GM18951 (cell line): Measurements from ENCODE around the gene NPPB.

Experiments
- POLR2A ChIP-seq: IDR thresholded peaks from 4 replicates; pipeline ENCODE4 v1.6.1; 2011; ENCODE audit warnings: mild to moderate bottlenecking; ENCODE audit not compliant: insufficient read length, insufficient read depth; ENCODE audit errors: extremely low read depth
- in situ Hi-C: fragments of 300-500 bp; cut with MboI; formaldehyde crosslinking; loops from one replicate; pipeline ENCODE4 v1.12.0; 2022; ENCODE audit warnings: low sequenced_read_pairs, mixed read lengths, inconsistent platforms; ENCODE audit not compliant: unreplicated experiment

NPPB gene

DNA sequence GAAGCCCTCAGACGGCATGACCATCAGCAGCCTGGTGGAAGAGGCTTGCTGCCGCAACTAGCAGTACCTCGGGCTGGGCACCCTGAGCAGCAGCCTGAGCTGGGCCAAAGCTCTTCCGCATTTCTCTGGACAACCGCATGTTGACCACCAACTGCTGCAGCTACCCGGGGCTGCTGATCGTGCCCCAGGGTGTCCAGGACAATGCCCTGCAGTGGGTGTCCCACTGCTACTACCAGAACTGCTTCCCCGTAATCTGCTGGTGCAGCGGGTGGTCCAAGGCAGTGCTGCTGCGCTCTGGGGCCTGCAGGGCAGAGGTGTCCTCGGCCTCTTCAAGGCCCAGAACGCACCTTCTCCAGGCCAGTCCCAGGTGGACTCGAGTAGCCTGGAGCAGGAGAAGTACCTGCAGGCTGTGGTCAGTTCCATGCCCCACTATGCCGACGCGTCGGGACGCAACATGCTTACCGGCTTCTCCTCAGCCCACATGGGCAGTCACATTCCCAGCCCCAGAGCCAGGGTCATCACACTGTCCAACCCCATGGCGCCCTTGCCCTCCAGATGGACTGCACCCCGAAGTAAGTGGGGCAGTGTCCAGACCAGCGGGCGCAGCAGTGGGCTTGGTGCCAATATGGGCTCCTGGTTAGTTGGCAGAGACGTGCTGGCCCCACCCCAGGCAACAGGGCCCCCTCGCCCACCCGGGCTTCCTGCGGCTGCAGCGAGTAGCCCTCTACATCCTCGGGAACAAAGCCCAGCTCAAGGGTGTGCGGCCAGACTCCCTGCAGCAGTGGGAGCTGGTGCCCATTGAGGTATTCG lies 19.5 kb upstream of the NPPB start:
- in situ Hi-C loops: no loop called here
- TF ChIP-seq POLR2A: no peak

DNA sequence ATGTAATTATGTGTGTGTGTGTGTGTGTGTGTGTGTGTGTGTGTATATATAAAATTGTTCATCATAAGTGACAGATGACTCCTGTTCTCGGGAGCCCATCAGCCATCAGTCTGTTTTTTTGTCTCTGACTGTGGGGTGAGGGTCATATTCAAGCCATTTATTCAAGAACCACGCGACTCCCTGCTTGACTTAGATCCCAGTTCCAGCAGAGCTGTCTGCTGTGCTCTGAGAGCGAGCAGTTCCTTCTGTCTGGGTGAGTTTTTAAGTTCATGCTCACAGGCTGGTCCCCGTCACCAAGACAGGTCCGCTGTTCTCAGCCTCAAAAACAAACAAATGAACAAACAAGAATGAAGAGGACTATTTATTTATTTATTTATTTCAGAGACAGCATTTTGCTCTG lies 18.3 kb upstream of the NPPB start:
- no peak for TF ChIP-seq POLR2A
- in situ Hi-C loops: no loop called here

DNA sequence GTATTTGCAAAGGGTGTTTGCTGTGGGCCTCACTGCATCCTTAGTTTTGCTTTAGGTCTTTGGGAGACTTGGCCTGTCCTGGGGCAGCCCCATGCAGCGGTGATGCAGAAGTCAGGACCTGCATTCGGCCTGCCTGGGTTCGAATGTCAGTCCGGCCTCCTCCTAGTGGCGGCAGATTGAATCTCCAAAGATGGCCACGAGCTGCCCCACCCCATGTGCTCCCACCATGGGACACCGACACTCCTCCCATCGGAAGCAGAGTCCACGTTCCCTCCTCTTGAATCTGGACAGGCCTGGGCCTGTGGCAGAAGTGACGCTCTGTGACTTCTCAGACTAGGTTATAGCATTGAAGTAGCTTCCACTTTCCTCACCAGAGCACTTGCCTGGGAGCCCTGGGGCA lies 16.3 kb upstream of the NPPB start:
- no peak for TF ChIP-seq POLR2A
- in situ Hi-C loops: no loop called here

DNA sequence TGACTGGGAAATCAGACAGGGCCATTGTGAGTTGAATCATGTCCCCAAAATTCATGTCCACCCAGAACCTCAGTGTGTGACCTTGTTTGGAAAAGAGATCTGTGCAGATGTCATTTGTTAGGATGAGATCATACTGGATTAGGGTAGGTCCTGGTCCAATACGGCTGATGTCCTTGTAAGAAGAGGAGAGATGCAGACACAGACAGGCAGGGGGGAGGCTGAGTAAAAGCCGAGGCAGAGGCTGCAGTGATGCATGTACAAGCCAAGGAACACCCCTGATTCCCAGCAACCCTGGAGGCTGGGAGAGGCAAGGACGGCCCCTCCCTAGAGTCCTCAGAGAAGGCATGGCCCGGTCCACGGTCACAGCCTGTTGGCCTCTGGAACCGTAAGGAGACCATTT lies 15.9 kb upstream of the NPPB start:
- in situ Hi-C loops: no loop called here
- TF ChIP-seq POLR2A: no peak

DNA sequence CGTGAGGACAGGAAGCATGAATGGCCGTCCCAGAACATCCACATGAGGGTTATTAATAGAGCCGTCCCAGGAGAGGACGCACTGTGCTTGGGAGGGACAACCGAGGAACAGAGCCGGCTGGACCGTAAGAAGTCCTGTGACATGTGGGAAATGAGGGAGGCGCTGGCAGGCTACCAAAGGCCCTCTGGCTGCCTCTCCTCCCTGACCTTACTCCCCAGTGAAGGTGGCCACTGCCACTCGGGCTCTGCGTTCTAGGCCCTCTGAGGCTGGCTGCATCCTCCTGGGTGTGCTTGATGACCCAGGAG lies 15.5 kb upstream of the NPPB start:
- no peak for TF ChIP-seq POLR2A
- in situ Hi-C loops: no loop called here

DNA sequence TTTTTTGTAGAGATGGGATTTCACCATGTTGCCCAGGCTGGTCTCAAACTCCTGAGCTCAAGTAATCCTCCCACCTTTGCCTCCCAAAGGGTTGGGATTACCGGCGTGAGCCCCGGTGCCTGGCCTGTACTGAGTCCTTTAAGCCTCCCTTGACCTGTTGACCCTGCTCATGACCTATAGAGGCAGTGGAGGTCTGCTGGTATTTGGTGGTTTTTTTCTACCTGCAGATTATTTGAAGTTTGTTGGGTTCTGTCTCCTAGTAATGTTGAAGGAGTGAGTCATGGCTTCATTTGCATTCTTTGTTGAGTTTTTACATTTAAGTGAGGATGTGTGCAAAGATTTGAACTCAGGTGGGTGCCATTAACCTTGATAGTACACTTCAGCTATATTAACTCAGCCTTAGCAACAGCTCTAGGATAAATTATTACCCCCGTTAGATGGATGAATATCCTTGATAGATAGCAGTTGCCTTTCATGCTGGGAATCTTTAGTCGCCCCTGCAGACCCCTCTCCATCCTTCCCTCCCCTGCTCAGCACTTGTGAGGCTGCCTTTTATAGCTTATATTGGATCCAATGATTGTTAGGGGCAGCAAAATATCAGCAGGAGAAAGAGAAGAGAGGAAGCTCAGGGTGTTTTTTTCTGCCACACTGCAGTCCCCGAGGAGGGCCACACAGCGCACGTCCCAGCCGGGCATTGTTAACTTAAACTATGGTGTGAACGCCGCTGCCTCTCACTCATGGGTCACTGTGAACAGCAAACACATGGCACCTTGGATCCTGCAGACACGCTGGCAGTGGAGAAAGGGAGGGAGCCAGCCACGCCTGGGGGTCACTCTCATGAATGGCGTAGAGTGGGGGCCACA lies 14.9 kb upstream of the NPPB start:
- in situ Hi-C loops: no loop called here
- no peak for TF ChIP-seq POLR2A

DNA sequence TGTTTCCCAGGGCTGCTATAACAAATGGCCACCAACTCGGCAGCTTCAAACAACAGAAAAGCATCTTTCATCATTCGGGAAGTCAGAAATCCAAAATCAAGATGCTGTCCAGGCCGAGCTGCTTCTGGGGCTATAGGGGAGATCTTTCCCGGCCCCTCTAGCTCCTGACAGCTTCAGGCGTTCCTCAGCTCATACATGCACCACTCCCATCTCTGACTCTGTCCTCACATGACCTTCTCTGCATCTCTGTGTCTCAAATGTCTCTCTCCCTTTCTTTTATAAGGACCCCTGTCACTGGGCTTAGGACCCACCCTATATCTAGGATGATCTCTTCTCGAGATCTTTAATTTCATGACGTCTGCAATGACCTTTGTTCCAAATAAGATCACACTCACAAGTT lies 13.8 kb upstream of the NPPB start:
- in situ Hi-C loops: no loop called here
- no peak for TF ChIP-seq POLR2A

DNA sequence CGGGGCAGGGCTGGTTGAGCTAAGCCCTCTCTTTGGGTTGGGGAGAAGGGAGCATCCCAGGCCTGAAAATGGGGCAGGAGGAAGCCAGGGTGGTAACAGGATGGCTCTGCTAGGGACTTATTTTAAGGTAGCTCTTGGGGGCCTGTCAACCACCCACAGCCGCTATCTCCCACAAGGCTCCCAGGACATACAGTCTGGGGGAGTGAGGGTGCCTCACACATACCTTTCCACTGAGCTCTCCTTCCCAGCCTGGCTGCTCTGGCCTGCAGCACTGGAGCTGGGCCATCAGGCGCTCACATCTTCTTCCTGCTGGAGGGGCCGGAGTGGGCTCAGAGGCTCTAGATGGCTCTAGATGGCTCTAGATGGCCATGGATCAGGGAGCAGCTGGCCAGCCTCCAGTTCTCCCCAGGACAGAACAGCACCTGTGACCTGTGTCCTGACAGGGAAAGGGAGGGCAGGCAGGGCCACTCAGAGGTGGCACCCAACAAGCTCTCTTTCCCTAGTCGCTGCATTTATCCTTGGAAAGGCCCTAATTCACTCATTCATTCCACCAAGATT lies 11.0 kb upstream of the NPPB start:
- no peak for TF ChIP-seq POLR2A
- in situ Hi-C loops: no loop called here

DNA sequence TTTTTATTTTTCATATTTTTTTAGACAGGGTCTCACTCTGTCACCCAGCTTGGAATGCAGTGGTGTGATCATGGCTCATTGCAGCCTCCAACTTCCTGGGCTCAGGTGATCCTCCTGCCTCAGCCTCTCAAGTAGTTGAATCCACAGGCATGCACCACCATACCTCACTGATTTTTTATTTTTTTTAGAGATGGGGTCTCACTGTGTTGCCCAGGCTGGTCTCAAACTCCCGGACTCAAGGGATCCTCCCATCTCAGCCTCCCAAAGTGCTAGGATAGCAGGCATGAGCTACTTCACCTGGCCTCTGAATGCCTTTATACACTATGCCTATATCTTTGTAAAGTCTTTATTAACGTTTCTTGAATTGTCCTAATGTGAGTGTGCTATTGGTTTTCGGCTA lies 10.4 kb upstream of the NPPB start:
- in situ Hi-C loops: no loop called here
- TF ChIP-seq POLR2A: no peak

DNA sequence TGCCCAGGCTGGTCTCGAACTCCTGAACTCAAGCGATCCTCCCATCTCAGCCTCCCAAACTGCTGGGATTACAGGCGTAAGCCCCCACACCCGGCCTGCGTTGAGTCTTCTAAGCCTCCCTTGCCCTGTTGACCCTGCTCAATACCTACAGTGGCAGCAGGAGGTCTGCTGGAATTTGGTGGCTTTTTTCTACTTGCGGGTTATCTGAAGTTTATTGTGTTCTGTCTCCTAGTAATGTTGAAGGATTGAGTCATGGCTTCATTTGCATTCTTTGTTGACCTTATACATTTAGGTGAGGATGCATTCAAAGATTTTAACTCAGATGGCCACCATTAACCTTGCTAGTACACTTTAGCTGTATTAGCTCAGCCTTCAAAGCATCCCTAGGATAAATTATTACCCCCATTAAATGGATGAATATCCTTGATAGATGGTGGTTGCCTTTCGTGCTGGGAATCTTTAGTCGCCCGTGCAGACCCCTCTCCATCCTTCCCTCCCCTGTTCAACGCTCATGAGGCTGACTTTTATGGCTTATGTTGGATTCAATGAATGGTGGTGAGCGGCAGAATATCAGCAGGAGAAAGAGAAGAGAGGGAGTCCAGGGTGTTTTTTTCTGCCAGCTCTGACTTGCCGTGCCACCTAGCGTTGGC lies 9.7 kb upstream of the NPPB start:
- in situ Hi-C loops: no loop called here
- no peak for TF ChIP-seq POLR2A

DNA sequence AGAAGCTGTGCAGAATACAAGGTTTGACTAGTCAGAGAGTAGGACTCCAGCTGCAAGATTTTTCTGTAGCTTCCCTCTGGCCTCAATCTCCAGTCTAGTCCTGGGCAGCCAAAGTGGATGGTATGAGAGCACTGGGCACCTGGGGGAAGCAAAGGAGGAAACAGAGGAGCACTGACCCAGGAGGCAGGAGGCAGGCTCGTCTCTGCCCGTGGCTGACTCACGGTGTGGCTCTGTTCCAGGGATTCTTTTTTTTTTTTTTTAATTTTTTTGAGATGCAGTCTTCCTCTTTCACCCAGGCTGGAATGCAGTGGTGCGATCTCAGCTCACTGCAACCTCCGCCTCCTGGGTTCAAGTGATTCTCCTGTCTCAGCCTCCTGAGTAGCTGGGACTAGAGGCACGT lies 4.1 kb upstream of the NPPB start:
- no peak for TF ChIP-seq POLR2A
- in situ Hi-C loops: no loop called here

DNA sequence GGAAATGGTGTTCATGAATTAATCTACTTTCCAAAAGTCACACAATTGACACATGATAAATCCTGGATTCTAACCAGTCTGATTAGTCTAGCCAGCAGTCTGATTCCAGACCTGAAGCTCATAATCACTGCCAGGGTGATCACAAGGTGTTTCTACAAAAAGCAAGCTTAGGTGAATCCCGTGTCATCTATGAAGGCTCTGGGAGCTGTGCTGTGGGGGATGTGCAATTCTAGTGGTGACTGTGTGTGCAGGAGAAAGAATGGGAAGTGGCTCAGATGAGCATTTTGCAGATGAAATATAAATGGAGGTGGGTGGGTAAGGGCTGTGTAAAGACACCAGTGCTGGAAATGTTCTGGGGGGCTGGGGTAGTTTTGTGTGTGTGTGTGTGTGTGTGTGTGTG lies 1.8 kb upstream of the NPPB start:
- in situ Hi-C loops: no loop called here
- no peak for TF ChIP-seq POLR2A

DNA sequence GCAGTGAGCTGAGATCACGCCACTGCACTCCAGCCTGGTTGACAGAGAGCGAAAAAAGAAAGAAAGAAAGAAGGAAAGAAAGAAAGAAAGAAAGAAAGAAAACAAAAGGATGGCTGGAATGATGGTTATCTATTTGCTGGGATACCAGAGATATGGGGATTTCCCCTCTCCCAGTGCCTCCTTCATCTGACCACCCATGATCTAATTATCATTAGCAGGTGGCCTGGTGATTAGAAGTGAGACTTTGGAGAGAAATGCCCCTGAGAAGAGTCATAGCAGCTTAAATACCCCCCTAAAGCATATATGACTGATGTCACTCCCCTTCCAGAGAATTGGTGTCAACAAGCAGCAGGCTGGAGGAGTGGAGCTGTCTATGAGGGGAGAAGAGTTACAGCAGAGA lies 1.3 kb upstream of the NPPB start:
- in situ Hi-C loops: no loop called here
- no peak for TF ChIP-seq POLR2A

DNA sequence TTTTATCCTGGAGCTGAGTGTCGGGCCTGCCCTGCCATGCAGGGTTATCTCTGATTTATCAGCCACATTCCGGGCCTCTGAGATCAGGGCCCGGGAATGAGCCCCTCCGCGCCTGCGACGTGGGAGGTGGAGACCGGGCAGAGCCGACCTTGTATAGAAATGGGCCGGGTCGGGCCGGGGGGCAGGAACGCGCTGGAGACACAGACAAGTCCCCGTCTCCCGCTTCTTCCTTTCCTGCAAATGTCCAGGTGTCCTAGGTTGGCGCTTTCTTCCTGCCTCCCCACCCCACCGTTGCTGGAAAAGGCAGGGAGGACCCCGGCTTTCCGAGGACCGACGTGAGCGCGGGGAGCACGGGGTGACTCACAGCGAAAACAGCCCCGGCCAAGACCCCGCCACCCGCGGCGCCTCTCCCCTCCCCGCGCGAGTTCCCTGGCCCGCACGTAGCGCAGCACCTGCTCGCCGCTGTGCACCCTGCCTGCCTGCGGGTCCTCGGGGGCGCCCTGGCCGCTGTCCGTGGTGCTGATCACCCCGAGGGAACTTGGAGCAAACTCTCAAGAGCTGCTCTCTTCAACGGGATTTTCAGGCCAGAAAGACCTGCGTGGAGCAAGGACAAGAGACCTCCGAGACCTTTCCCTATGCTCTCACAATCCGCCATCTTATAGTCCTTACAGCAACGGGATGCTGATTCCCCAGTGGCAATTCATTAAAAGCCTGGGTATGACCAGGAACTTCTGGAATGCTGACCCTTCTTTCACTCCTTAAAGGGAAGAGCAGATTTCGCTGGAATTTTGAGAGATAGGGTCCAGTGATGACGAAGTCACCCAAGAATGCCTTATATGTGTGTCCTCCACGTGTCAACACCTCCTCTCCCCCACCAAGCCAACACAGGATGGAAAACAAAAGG lies 475 bp upstream of the NPPB start:
- in situ Hi-C loops: no loop called here
- TF ChIP-seq POLR2A: no peak
